Activated naive CD4-positive, alpha-beta T cell treated with anti-CD3 and anti-CD28 coated beads, Interleukin-2, amount 10 ng/mL, durations not matched to agents 5 hours and 36 hours (primary cell): ENCODE results near the gene SSX4. TPM values are rescaled to one million over a fixed set of nuclear protein-coding genes. Genes with fewer than 3 reads are reported as not detected.

Experiments
- total RNA-seq, 2 experiments: library from RNA; stranded (reverse); gene quantifications; one replicate each; pipeline ENCODE4 v1.2.3, GENCODE V29; 2021

SSX4 gene, protein sequence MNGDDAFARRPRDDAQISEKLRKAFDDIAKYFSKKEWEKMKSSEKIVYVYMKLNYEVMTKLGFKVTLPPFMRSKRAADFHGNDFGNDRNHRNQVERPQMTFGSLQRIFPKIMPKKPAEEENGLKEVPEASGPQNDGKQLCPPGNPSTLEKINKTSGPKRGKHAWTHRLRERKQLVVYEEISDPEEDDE
- not detected for total RNA-seq

DNA sequence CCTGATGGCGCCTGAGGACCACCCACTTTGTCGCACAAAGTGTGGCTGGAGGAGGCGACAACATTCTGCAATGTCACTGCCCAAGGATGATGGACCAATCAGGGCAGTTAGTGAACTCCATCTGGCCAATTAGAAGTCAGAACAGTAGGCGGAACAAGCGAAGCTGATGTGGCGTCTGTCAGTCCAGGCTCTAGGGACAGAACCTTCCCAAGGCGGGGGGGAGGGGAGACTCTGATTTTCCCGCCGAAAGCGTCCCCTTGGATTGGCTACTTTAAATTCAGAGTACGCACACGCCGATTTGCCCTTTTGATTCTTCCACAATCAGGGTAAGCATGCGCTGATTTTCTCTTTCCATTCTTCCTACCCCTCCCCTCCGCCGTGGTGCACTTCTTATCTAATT, at the start of gene SSX4:
TSS of gene SSX4 (plus strand) at position 301 of the 400 bp plus-strand sequence. CDS start 515 bp downstream, outside the sequence.

DNA sequence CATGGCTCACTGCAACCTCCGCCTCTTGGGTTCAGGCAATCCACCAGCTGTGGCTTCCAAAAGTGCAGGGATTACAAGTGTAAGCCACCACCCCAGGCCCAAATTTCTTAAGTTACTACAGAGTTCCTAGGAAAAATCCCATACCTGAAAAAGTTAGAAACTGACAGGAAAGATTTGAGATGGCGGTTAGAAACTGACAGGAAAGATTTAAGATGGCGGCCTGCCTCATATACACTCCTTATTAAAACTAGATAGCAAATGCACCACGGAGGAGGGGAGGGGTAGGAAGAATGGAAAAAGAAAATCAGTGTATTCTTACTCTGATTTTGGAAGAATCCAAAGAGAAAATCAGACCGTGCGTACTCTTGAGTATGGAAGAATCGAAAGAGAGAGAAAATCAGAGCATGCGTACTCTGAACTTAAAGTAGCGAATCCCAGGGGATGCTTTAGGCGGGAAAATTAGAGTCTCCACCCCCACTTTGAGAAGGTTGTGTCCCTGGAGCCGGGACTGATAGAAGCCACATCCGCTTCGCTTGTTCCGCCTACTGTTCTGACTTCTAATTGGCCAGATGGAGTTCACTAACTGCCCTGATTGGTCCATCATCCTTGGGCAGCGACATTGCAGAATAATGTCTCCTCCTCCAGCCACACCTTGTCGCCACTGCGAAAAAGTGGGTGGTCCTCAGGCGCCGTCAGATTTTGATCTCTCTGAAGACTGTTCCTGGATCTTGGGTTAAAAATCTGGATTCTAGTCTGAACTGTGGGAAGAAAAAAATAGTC, 26.8 kb upstream of the SSX4 start, which contains the start of gene SSX3:
TSS of gene SSX3 (minus strand) at position 389 of the 780 bp plus-strand sequence. CDS start 1,454 bp downstream, outside the sequence.

DNA sequence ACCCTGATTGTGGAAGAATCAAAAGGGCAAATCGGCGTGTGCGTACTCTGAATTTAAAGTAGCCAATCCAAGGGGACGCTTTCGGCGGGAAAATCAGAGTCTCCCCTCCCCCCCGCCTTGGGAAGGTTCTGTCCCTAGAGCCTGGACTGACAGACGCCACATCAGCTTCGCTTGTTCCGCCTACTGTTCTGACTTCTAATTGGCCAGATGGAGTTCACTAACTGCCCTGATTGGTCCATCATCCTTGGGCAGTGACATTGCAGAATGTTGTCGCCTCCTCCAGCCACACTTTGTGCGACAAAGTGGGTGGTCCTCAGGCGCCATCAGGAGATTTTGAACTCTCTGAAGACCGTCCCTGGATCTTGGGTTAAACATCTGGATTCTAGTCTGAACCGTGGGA, 28.5 kb downstream of the SSX4 start, which contains the start of gene SSX4B:
TSS of gene SSX4B (minus strand) at position 101 of the 400 bp plus-strand sequence. CDS start 588 bp downstream, outside the sequence.

Other genes starting within 250 kb of the SSX4 start
- gene SSX5, start 186.7 kb upstream of the SSX4 start, total RNA-seq: not detected
- not detected for gene SSX1, start 128.1 kb upstream of the SSX4 start, total RNA-seq
- not detected for gene SSX3, start 26.8 kb upstream of the SSX4 start, total RNA-seq
- gene SSX4B, start 28.4 kb downstream of the SSX4 start, total RNA-seq: not detected
- 10 to 100 TPM; 70.9 to 73.0 TPM for gene SLC38A5, start 86.7 kb downstream of the SSX4 start, total RNA-seq
- 10 to 100 TPM; 49.3 to 51.5 TPM for gene FTSJ1, start 92.7 kb downstream of the SSX4 start, total RNA-seq
- gene PORCN, start 125.5 kb downstream of the SSX4 start, total RNA-seq: 10 to 100 TPM; 20.9 to 22.0 TPM
- gene EBP, start 138.3 kb downstream of the SSX4 start, total RNA-seq: 100 to 1,000 TPM; 262 to 288 TPM
- gene TBC1D25, start 156.2 kb downstream of the SSX4 start, total RNA-seq: 10 to 100 TPM; 19.5 to 20.5 TPM
- 100 to 1,000 TPM; 267 to 273 TPM for gene RBM3, start 190.9 kb downstream of the SSX4 start, total RNA-seq
- 10 to 100 TPM; 54.1 to 56.9 TPM for gene WDR13, start 214.0 kb downstream of the SSX4 start, total RNA-seq